ENCODE results near the gene ITIH6. TPM values are rescaled to one million over a fixed set of nuclear protein-coding genes. Genes with fewer than 3 reads are reported as not detected.

Gene ITIH6
- 0.01 TPM in 1 of 5 replicates, not detected in the others for total RNA-seq (2022; extraction: Qiagen RNA extraction)

GRCh38 chrX:54798137-54798536 is at the start of gene ITIH6:
Gene ITIH6, minus strand, starts transcription at chrX:54798255. Its CDS starts 45 bp downstream, at chrX:54798210.

GRCh38 chrX:54807524-54808108 is 9.6 kb upstream of the ITIH6 start, which contains the start of gene MAGED2:
Gene MAGED2, plus strand, starts transcription at chrX:54807745. Its CDS starts 1,587 bp downstream, at chrX:54809332.

Other genes with a start within 250 kb of the ITIH6 start
- 70.7 to 84.9 TPM (median 79.1 TPM) in 5 replicates for gene MAGED2, start 9.5 kb upstream of the ITIH6 start, total RNA-seq (2022; extraction: Qiagen RNA extraction)
- gene TRO, start 122.6 kb upstream of the ITIH6 start, total RNA-seq (2022; extraction: Qiagen RNA extraction), result 0.54 to 0.87 TPM (median 0.71 TPM) in 5 replicates
- gene PFKFB1, start 195.9 kb upstream of the ITIH6 start, total RNA-seq (2022; extraction: Qiagen RNA extraction), result 0.07 to 0.15 TPM (median 0.10 TPM) in 3 of 5 replicates, not detected in the others
- 23.6 to 30.7 TPM (median 29.1 TPM) in 5 replicates for gene APEX2, start 202.1 kb upstream of the ITIH6 start, total RNA-seq (2022; extraction: Qiagen RNA extraction)
- not detected in 5 replicates for gene ALAS2, start 232.7 kb upstream of the ITIH6 start, total RNA-seq (2022; extraction: Qiagen RNA extraction)